HG03095 (cell line): ENCODE results near the gene MED27.

Experiments
- ATAC-seq: cut with Tn5 transposase; IDR thresholded peaks from one replicate; pipeline ENCODE4 v1.9.1; 2021; ENCODE audit warnings: moderate library complexity; ENCODE audit not compliant: unreplicated experiment

MED27 gene

GRCh38 chr9:131976157-131977108 lies 103.2 kb downstream of the MED27 start:
- no peak for ATAC-seq

GRCh38 chr9:131972889-131973288 lies 106.8 kb downstream of the MED27 start:
- no peak for ATAC-seq

GRCh38 chr9:131971482-131972074 lies 108.1 kb downstream of the MED27 start:
- ATAC-seq: no peak

- no peak for ATAC-seq
These were observed 110.1 kb downstream of the MED27 start for GRCh38 chr9:131969469-131969989.

GRCh38 chr9:131968632-131969031 lies 111.0 kb downstream of the MED27 start:
- ATAC-seq: no peak

- ATAC-seq: no peak
These were observed 113.8 kb downstream of the MED27 start for GRCh38 chr9:131965841-131966240.

GRCh38 chr9:131965103-131965502 lies 114.6 kb downstream of the MED27 start:
- ATAC-seq: no peak

- ATAC-seq: no peak
These were observed 116.3 kb downstream of the MED27 start for GRCh38 chr9:131963072-131964030.

GRCh38 chr9:131961496-131961880 lies 118.2 kb downstream of the MED27 start:
- ATAC-seq: no peak

- no peak for ATAC-seq
These were observed 118.7 kb downstream of the MED27 start for GRCh38 chr9:131960851-131961495.

- ATAC-seq: no peak
These were observed 119.4 kb downstream of the MED27 start for GRCh38 chr9:131960311-131960710.

- ATAC-seq: no peak
These were observed 119.8 kb downstream of the MED27 start for GRCh38 chr9:131959887-131960286.

- ATAC-seq: no peak
These were observed 120.6 kb downstream of the MED27 start for GRCh38 chr9:131959056-131959455.

GRCh38 chr9:131954299-131954698 lies 125.4 kb downstream of the MED27 start:
- no peak for ATAC-seq

- no peak for ATAC-seq
These were observed 127.8 kb downstream of the MED27 start for GRCh38 chr9:131951905-131952304.

- no peak for ATAC-seq
These were observed 128.5 kb downstream of the MED27 start for GRCh38 chr9:131951155-131951554.

GRCh38 chr9:131950487-131950886 lies 129.2 kb downstream of the MED27 start:
- no peak for ATAC-seq

GRCh38 chr9:131946180-131946579 lies 133.5 kb downstream of the MED27 start:
- ATAC-seq: no peak

GRCh38 chr9:131943351-131943841 lies 136.3 kb downstream of the MED27 start:
- ATAC-seq: no peak

GRCh38 chr9:131942146-131942720 lies 137.4 kb downstream of the MED27 start:
- ATAC-seq: no peak
